Measurements from ENCODE around the gene RIMKLA. TPM values are rescaled to one million over a fixed set of nuclear protein-coding genes. Genes with fewer than 3 reads are reported as not detected.

Gene RIMKLA
- total and polyA plus RNA-seq, 2 experiments from 2014 or later: 8.1 to 21.8 TPM

GRCh38 chr1:42430286-42431135 lies 49.9 kb downstream of the RIMKLA start:
- TF ChIP-seq CTCF (IDR thresholded peaks at IDR 0.05; ENCODE audit: low read depth, low read length): no peak
- no peaks in the 10 kb centered on the region for H3K36me3 ChIP-seq
- no peak overlapping the region for H3K4me3 ChIP-seq
- H3K9me3 ChIP-seq (ENCODE audit: low read depth): no peaks in the 10 kb centered on the region
- no peaks in the 10 kb centered on the region for H3K27me3 ChIP-seq
- H3K4me1 ChIP-seq (ENCODE audit: low read depth): peaks cover 18% of the 10 kb centered on the region
- DNase-seq (ENCODE audit: low read depth in 1 of 2, low spot score in 1 of 2): no peak
- no peak overlapping the region for H3K27ac ChIP-seq

GRCh38 chr1:42431514-42431913 lies 50.9 kb downstream of the RIMKLA start:
- no peak for TF ChIP-seq CTCF (IDR thresholded peaks at IDR 0.05; ENCODE audit: low read depth, low read length)
- peaks cover 18% of the 10 kb centered on the region for H3K4me1 ChIP-seq (ENCODE audit: low read depth)
- H3K27me3 ChIP-seq: no peaks in the 10 kb centered on the region
- H3K4me3 ChIP-seq: no peak overlapping the region
- no peaks in the 10 kb centered on the region for H3K9me3 ChIP-seq (ENCODE audit: low read depth)
- no peak overlapping the region for H3K27ac ChIP-seq
- no peaks in the 10 kb centered on the region for H3K36me3 ChIP-seq
- no peak for DNase-seq (ENCODE audit: low read depth in 1 of 2, low spot score in 1 of 2)

GRCh38 chr1:42432714-42433113 lies 52.1 kb downstream of the RIMKLA start:
- Histone ChIP-seq H3K27ac (peak overlapping the region; percentile 86), H3K36me3 (no peaks in the 10 kb centered on the region), H3K4me3 (no peak overlapping the region), H3K27me3 (no peaks in the 10 kb centered on the region), H3K9me3 (ENCODE audit: low read depth) (no peaks in the 10 kb centered on the region), H3K4me1 (ENCODE audit: low read depth) (peaks cover 18% of the 10 kb centered on the region)
- DNase-seq (ENCODE audit: low read depth in 1 of 2, low spot score in 1 of 2): no peak
- TF ChIP-seq CTCF (IDR thresholded peaks at IDR 0.05; ENCODE audit: low read depth, low read length): no peak

GRCh38 chr1:42433369-42433768 lies 52.8 kb downstream of the RIMKLA start:
- H3K9me3 ChIP-seq (ENCODE audit: low read depth): no peaks in the 10 kb centered on the region
- no peak for TF ChIP-seq CTCF (IDR thresholded peaks at IDR 0.05; ENCODE audit: low read depth, low read length)
- H3K4me1 ChIP-seq (ENCODE audit: low read depth): peaks cover 18% of the 10 kb centered on the region

GRCh38 chr1:42434340-42434739 lies 53.7 kb downstream of the RIMKLA start:
- no peak for DNase-seq (ENCODE audit: low read depth in 1 of 2, low spot score in 1 of 2)
- Histone ChIP-seq H3K4me1 (ENCODE audit: low read depth) (peaks cover 18% of the 10 kb centered on the region), H3K9me3 (ENCODE audit: low read depth) (no peaks in the 10 kb centered on the region), H3K27ac (peak overlapping the region; percentile 86), H3K4me3 (no peak overlapping the region), H3K27me3 (no peaks in the 10 kb centered on the region), H3K36me3 (no peaks in the 10 kb centered on the region)
- TF ChIP-seq CTCF (IDR thresholded peaks at IDR 0.05; ENCODE audit: low read depth, low read length): no peak

More at GRCh38 chr1:42433369-42433768, 52.8 kb downstream of the RIMKLA start:
- DNase-seq (ENCODE audit: low read depth in 1 of 2, low spot score in 1 of 2): peak; percentile 13 to 43
- H3K36me3 ChIP-seq: no peaks in the 10 kb centered on the region
- peak overlapping the region; percentile 86 for H3K27ac ChIP-seq
- no peak overlapping the region for H3K4me3 ChIP-seq
- H3K27me3 ChIP-seq: no peaks in the 10 kb centered on the region

Measured in cardiac muscle cell (in vitro differentiated cells and primary cell).